ENCODE measurements around the gene TMC2.
"Not testable (repeated sequence)": the region's sequence is repeated elsewhere in the genome, so short reads cannot be mapped to it uniquely, and the experiment has no call there.

Gene TMC2

DNA sequence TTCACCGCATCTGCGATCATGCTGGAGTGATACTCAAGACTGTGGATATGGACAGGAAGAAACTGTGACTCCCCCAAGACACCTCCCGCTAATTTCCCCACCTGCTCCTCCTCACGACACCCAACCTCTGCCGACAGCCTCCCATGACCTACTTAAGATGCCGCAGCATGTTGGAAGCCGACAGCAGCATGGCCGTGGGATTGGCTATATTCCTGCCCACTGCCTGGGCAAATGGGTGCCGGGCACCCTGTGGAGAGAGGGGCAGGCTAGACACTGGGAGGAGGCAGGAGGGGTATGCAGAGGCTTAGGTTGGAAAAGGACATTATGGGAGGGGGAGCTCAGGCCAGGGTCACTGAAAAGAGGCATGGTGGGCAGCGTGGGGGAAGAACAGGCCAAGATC, 123.2 kb downstream of the TMC2 start:
- TF ChIP-seq, protein P1, sequence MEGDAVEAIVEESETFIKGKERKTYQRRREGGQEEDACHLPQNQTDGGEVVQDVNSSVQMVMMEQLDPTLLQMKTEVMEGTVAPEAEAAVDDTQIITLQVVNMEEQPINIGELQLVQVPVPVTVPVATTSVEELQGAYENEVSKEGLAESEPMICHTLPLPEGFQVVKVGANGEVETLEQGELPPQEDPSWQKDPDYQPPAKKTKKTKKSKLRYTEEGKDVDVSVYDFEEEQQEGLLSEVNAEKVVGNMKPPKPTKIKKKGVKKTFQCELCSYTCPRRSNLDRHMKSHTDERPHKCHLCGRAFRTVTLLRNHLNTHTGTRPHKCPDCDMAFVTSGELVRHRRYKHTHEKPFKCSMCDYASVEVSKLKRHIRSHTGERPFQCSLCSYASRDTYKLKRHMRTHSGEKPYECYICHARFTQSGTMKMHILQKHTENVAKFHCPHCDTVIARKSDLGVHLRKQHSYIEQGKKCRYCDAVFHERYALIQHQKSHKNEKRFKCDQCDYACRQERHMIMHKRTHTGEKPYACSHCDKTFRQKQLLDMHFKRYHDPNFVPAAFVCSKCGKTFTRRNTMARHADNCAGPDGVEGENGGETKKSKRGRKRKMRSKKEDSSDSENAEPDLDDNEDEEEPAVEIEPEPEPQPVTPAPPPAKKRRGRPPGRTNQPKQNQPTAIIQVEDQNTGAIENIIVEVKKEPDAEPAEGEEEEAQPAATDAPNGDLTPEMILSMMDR (conservative IDR thresholded peaks at IDR 0.05), result no peak
- H3K27ac ChIP-seq, result no peak overlapping the region

DNA sequence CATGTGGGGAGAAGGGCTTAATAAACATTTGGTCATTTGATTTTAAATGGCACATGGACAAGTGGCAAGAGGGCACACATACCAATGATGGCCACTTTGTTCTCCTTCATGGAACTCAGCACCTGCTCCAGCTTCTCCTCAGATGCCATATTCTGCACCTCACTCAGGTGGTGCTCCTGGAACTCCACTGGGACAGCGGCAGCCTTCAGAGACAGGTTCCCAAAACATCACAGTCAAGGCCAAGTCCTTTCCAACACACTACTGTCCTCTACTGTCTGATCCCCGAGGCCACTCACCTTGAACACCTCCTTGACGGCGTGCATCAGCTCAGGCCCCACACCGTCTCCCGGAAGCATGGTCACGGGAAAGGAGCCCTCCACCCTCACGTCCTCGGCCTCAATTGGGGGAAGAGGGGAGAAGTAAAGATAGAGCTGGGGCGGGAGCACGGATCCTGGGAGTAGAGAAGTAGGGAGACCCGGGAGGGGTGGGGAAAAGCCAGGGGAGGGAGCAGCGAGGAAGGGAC, 127.1 kb downstream of the TMC2 start:
- H3K27ac ChIP-seq, result peak overlapping the region; percentile 94
- TF ChIP-seq, protein P1 (conservative IDR thresholded peaks at IDR 0.05), result no peak

DNA sequence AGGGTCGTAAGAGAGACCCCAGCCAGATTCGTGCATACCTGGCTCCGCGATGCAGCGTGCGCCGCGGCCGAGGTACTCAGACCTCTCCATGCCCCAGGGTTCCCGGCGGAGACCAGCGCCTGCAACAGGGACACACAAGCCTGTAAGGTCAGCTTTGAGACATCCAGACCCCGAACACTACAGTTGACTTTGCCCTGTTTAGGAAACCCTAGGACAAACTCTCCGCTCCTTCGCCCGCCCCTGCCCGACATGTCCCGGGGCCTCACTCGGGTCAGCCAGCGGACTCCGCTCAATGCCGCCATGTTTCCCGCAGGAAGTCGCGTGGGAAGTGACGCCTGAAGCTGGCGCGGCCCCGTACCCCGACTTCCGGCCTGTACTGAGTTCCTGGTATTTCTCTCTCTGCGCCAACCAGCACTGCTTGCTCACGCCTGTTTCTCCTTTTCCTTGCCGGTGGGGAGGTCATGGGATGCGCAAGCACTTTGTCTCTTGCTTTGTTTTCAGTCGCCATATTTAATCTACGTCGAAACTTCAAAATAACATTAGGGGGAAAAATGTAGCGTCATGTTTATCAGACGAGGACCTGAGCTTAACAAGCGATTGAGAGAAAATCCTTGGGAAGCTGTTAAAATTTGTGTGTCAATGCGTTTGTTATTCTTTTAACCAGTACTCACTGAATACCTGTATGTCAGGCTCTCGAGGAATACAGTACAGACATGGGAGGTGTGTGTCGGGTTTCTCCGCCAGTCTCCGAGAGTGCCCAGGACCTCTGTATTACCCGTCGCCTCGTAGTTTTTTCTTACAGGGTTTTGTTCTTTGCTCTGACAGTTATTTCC, 127.7 kb downstream of the TMC2 start, which contains the start of gene IDH3B:
IDH3B (minus strand) TSS at position 330 of the 833 bp plus-strand sequence; CDS start at position 302, 28 bp downstream.
- peak within 1 kb of the TSS; percentile 94 for H3K27ac ChIP-seq
- TF ChIP-seq, protein P1 (conservative IDR thresholded peaks at IDR 0.05), result no peak

DNA sequence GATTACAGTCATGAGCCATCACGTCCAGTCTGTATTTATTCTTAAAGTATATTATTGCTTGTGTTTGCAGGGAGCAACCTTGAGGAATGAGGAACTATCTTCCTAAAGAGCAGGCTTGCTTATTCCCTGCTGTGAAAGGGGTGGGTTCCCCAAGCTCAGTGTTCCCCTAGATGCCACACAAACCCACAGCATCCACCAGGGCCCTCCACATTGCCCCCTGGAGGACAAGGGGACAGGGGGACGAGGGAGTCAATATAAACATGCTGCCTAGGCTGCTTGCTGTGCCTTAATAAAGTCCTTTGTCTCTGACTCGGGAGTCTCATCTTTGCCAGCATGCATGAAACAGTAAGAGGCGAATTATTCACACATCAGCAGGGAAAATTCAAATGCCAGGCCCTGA, 135.6 kb downstream of the TMC2 start:
- no peak overlapping the region for H3K27ac ChIP-seq
- TF ChIP-seq, protein P1 (conservative IDR thresholded peaks at IDR 0.05), result no peak; the same call in 1 of the 2 replicates

DNA sequence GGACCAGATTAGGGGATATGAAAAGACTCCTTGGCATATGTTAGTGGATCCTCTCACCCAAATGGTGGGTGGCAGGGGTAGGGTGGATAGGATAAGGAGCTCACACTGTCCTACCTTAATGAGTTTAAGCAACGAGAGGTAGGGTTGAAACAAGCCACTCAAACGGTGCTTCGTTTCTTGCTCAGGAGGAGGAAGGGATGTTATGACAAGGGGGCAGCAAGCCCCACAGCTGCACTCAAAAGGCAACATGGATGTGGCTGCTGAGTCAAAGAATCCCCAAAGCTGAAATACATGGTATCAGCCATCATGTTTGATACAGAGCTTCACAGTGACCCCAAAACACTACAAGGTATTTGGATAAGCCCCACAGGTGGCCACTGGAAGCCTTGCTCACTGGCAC, 136.1 kb downstream of the TMC2 start:
- H3K27ac ChIP-seq, result no peak overlapping the region
- TF ChIP-seq, protein P1 (conservative IDR thresholded peaks at IDR 0.05), result no peak

DNA sequence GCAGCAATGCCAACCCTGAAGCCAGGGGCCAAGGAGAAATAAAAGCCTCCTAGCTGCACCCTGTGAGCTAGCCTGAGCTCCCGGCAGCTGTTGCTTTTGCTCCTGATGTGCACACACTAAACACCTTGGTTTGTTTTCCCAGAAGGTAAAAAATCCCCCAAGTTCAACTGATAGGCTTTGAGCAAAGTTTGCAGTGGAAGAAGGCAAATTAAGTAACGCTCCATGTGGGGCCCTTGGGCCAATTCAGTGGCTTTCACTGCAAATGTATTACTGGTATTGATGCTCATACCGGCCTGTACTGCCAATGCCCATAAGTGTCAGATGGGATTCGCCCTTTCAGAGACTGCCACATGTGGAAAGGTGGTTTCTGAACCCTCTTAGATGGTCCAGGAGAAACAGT, 137.1 kb downstream of the TMC2 start:
- TF ChIP-seq, protein P1 (conservative IDR thresholded peaks at IDR 0.05), result no peak
- H3K27ac ChIP-seq, result no peak overlapping the region

DNA sequence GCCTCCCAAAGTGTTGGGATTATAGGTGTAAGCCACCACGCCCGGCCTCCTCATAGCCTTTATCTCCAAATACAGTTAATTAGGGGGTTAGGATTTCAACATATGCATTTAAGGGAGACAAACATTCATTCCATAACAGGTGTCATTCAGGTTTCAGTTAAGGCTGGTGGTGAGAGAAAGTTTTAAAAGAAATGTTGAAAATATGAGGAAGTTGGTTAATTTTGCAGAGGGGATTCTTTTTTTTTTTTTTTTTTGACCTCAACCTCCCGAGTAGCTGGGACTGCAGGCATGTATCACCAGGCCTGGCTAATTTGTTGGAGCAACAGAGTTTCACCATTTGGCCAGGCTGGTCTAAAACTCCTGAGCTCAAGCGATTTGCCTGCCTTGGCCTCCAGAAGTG, 143.7 kb downstream of the TMC2 start:
- TF ChIP-seq, protein P1 (conservative IDR thresholded peaks at IDR 0.05), result no peak
- no peak overlapping the region for H3K27ac ChIP-seq

DNA sequence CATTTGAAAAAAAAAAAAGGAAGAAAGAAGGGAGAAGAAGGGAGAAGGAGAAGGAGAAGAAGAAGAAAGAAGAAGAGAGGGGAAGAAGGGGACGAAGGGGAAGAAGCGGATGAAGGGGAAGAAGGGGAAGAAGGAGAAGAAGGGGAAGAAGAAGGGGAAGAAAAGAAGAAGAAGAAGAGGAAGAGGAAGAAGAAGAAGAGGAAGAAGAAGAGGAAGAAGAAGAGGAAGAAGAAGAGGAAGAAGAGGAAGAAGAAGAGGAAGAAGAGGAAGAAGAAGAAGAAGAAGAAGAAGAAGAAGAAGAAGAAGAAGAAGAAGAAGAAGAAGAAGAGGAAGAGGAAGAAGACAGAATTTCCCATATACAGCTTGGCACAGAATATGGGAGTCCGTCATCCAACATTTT, 145.7 kb downstream of the TMC2 start:
- not testable (repeated sequence) for H3K27ac ChIP-seq

DNA sequence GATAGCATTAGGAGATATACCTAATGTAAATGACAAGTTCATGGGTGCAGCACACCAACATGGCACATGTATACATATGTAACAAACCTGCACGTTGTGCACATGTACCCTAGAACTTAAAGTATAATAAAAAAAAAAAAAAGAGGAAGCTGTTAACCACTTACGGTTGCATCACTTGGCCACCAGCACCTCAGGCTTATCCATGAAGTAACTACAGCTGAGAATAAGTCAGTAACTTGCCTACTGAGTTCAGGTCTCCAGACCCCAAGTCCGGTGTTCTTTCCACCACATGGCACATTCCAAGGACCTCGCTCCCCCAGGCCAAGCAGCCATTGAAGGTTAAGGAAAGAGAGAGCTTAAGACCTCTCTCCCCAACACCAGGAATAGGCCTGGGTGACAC, 148.4 kb downstream of the TMC2 start:
- H3K27ac ChIP-seq, result not testable (repeated sequence)
